ENCODE measurements around the gene GOLGA6L9.
"Not testable (repeated sequence)": the region's sequence is repeated elsewhere in the genome, so short reads cannot be mapped to it uniquely, and the experiment has no call there.

DNA sequence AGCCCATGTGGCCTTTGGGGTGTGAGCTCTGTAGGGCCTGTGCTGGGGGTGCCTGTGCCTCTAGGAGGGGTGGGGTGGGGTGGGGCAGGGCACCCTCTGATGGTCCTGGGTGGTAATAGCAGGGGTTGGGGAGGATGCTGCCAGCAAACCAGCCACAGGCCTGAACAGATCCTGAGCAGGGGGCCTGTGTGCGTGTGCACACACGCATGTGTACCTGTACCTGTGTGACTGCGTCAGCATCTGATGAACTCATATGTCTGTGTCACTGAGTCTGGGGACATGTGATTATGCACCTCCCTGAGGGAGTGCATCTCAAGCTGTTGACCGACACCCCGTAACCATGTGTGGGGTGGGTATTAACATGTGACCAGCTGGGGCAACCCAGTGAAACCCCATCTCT lies 36.0 kb downstream of the GOLGA6L9 start:
- TF ChIP-seq POLR2AphosphoS5 (IDR thresholded peaks at IDR 0.05; ENCODE audit: borderline replicate concordance, low read depth, low read length); EZH2 (IDR thresholded peaks at IDR 0.05); FOXP2 (optimal IDR thresholded peaks at IDR 0.05; ENCODE audit: control extremely low read depth, extremely low read length, insufficient read depth): not testable (repeated sequence)
